ENCODE results near the gene AVPR2. TPM values are rescaled to one million over a fixed set of nuclear protein-coding genes. Genes with fewer than 3 reads are reported as not detected.

AVPR2 gene
- polyA plus RNA-seq, 2 of the 4 experiments (the other 2 are of a cell fraction): not detected

GRCh38 chrX:153861733-153862310, 42.7 kb upstream of the AVPR2 start (continued):
- TF ChIP-seq NPAS2 (CRISPR knock-in tag; IDR thresholded peaks at IDR 0.05; ENCODE audit: borderline replicate concordance): no peak
- no peak for TF ChIP-seq MAFK (IDR thresholded peaks at IDR 0.05; ENCODE audit: partially characterized antibody)

- 65% methylated on average over 20 of the region's 22 CpGs for WGBS (ENCODE audit: missing lambda C conversion rate)
- no peak overlapping the region for H3K4me2 ChIP-seq
- H3K4me3 ChIP-seq: no peak overlapping the region
- FAIRE-seq (no peak), DNase-seq (ENCODE audit: low read depth in 1 of 2, low spot score in 1 of 2) (no peak), ATAC-seq (no peak)
- no peaks in the 10 kb centered on the region for H3K9me3 ChIP-seq
- no peak for TF ChIP-seq FOXS1 (CRISPR knock-in tag; IDR thresholded peaks at IDR 0.05)
- no peak for TF ChIP-seq HEYL (CRISPR knock-in tag; IDR thresholded peaks at IDR 0.05)
- no peak for TF ChIP-seq TFCP2L1 (CRISPR knock-in tag; IDR thresholded peaks at IDR 0.05)
- no peaks in the 10 kb centered on the region for H3K4me1 ChIP-seq
- no peak overlapping the region for H3K27ac ChIP-seq
- CTCF ChIA-PET: interaction anchor here (1.2 kb wide), 1 partner anchor 60 kb away, joined by 3 read pairs; no protein-coding TSS in a partner anchor
- POLR2A ChIA-PET: no interaction called here
Observed at GRCh38 chrX:153862369-153863250, 41.9 kb upstream of the AVPR2 start.

- ATAC-seq (no peak), FAIRE-seq (no peak), DNase-seq (ENCODE audit: low read depth in 1 of 2, low spot score in 1 of 2) (no peak)
- POLR2A ChIA-PET: no interaction called here
- no peak for TF ChIP-seq NFE2L2 (conservative IDR thresholded peaks at IDR 0.05; ENCODE audit: low read length)
- TF ChIP-seq USF2 (IDR thresholded peaks at IDR 0.05): no peak
- TF ChIP-seq HMGXB4 (CRISPR knock-in tag; IDR thresholded peaks at IDR 0.05; ENCODE audit: borderline replicate concordance): no peak
- no peak for TF ChIP-seq JUN (IDR thresholded peaks at IDR 0.05)
- TF ChIP-seq FOXS1 (CRISPR knock-in tag; IDR thresholded peaks at IDR 0.05): no peak
- TF ChIP-seq MAFK (IDR thresholded peaks at IDR 0.05; ENCODE audit: partially characterized antibody): no peak
- no peak for TF ChIP-seq TFCP2L1 (CRISPR knock-in tag; IDR thresholded peaks at IDR 0.05)
- TF ChIP-seq KDM1A (IDR thresholded peaks at IDR 0.05; ENCODE audit: low read depth): no peak
- no peak for TF ChIP-seq RARB (CRISPR knock-in tag; IDR thresholded peaks at IDR 0.05)
- TF ChIP-seq RAD21 (conservative IDR thresholded peaks at IDR 0.05 in 1 of 2, IDR thresholded peaks at IDR 0.05 in 1 of 2): no peak
- no peak for TF ChIP-seq POLR2A (IDR thresholded peaks at IDR 0.05; ENCODE audit: low read length)
- TF ChIP-seq EHF (CRISPR knock-in tag; IDR thresholded peaks at IDR 0.05): no peak
- TF ChIP-seq NPAS2 (CRISPR knock-in tag; IDR thresholded peaks at IDR 0.05; ENCODE audit: borderline replicate concordance): no peak
- no peak for TF ChIP-seq HOXB13 (CRISPR knock-in tag; IDR thresholded peaks at IDR 0.05; ENCODE audit: low read depth)
- no peak for TF ChIP-seq ZSCAN20 (CRISPR knock-in tag; IDR thresholded peaks at IDR 0.05)
- no peak for TF ChIP-seq CHD4 (IDR thresholded peaks at IDR 0.05; ENCODE audit: borderline replicate concordance)
- no peak for TF ChIP-seq CTCF (IDR thresholded peaks at IDR 0.05)
- TF ChIP-seq PBX3 (IDR thresholded peaks at IDR 0.05): no peak
- no peak overlapping the region for H3K4me3 ChIP-seq
- no peak overlapping the region for H3K4me2 ChIP-seq
- CTCF ChIA-PET: interaction anchor here (0.7 to 1.2 kb wide), 2 partner anchors 59 to 1754 kb away, joined by 3 read pairs; no protein-coding TSS in a partner anchor
- 65% methylated on average over 19 of the region's 28 CpGs for WGBS (ENCODE audit: missing lambda C conversion rate)
- no peak overlapping the region for H3K27ac ChIP-seq
- H3K4me1 ChIP-seq: no peaks in the 10 kb centered on the region
- H3K9me3 ChIP-seq: no peaks in the 10 kb centered on the region
Observed at GRCh38 chrX:153863251-153863991, 41.1 kb upstream of the AVPR2 start.
